GM23248 (cell line): ENCODE data around the gene MYT1.

Experiments used
- EZH2 ChIP-seq: fragments of 200-600 bp; sonication (generic); IDR thresholded peaks from 2 replicates; pipeline ENCODE4 v1.6.1; 2018; ENCODE audit warnings: antibody characterized with exemption, mild to moderate bottlenecking; ENCODE audit not compliant: insufficient read depth, poor library complexity, severe bottlenecking
- EZH2phosphoT487 ChIP-seq: fragments of 200-600 bp; sonication (generic); IDR thresholded peaks from 2 replicates; pipeline ENCODE4 v1.6.1; 2018; ENCODE audit warnings: antibody characterized with exemption, moderate library complexity, mild to moderate bottlenecking, low read depth; ENCODE audit not compliant: insufficient read depth

- TF ChIP-seq EZH2phosphoT487 (no peak), EZH2 (no peak)
Observed at GRCh38 chr20:64232794-64233193, 68.5 kb downstream of the MYT1 start.
